ENCODE results near the gene PROKR2.

PROKR2 gene

DNA sequence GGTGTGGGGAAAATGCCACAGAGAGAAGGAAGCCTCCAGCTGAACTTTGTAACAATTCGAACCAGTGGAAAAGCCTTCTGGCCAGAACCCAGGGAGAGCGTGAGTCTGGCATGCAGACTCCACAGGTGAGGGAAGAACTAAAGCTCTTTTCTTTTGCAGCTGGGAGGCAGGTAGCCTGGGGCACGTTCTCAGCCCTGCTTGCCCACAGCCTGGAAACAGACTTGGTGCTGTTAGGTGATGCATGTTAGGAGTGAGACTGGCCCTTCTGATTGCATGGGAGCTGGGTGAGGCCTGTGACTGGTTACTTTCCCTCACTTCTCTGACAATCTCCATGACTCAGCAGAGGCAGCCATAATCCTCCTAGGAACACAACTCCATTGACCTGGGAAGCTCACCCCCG is 34.2 kb downstream of the PROKR2 start:
- no peak for DNase-seq (ENCODE audit: low read depth)

DNA sequence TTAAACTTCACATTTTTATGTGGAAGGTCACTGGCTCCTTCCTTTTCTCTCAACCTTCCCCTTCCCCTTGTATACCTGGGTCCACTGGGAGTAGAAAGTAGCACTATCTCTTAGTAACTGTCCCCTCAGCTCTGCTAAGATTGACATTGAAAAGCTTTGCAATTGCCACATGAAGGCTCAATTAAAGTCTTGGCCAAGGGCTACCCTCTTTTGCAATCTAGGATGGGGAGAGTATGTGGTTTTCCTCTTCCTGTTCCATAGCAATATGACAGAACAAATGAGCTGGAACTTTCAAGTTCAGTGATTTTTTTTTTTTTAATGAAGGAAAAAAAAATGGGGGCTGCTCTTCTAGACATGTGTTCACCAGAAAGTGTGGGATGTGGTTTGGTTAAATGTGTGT is 37.1 kb downstream of the PROKR2 start:
- no peak for DNase-seq (ENCODE audit: low read depth)

DNA sequence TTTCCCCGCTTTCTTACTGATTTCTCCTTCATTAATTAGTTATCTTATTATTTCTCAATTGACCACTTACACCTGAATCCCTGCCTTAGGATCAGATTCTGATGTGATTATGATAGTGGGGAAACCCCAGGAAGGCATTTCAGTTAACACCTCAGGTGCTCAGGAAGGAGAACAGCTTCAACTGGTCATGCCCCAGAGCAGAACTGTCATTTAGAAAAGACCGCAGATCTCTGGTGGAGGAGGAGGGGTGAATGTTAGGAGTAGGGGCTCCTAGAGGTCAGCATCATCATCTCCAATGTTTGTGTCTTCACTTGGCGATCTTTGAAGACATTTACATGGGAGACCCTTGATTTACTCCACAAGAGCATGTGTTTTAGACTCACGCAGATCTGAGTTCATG is 44.5 kb downstream of the PROKR2 start:
- DNase-seq (ENCODE audit: low read depth), result no peak

DNA sequence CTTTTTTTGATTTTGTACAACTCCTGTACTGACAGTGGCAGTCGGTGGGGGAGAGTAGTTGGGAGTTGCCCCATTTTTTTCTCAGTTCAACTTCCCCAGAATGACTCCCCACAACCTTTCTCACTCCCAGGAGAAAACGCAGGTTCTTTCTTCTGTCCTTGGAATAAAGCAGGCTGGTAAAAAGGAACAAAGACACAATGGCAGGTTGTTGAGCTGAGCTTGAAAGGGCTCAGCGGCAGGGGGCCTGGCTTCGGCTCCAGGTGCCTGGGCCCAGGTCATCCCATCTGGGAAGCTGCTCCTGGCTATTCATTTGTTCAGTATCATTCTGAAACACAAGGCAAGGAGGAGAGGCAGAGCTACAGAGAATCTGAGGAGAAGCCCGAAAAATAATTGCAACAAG is 46.2 kb downstream of the PROKR2 start:
- DNase-seq (ENCODE audit: low read depth), result no peak

DNA sequence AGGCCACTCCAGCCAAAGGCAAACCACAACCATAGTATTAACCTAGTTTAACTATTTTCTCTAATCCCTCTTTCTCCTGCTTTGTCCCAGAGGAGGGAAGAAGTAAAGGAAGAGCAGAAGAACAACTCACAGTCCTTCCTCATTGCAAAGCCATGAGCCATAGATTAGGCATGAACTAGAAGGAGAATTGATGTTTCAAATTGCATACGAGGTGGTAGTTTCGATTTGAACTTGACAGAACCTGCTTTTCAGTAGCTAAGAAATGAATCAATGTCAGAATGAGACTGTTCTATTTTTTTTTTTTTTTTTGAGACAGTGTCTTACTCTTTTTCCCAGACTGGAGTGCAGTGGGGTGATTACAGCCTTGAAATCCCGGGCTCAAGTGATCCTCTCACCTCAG is 48.3 kb downstream of the PROKR2 start:
- DNase-seq (ENCODE audit: low read depth), result no peak

DNA sequence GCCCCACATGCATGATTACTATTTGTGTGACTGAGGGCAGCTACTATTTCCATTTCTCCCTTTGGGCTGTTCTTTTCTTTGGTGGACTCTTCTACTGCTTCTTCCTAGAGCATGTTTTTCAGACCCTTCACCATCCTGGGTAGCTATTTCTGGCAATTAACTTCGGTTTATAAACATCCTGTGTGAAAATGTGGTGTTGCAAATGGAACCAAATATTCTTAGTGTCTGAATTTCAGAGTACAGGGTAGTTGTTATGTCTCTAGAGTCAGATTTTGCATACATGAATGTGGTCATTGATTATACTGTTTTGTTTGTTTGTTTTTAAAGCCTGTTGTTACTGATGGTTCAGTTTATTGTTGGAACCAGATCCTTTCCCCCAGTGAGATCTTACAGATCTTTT is 49.7 kb downstream of the PROKR2 start:
- DNase-seq (ENCODE audit: low read depth), result no peak
